Measurements from ENCODE around the gene PMEPA1. TPM values are rescaled to one million over a fixed set of nuclear protein-coding genes. Genes with fewer than 3 reads are reported as not detected.

Gene PMEPA1
- total and polyA plus RNA-seq, 4 donors = 0.61 to 1.5 (median 1.1) TPM

DNA sequence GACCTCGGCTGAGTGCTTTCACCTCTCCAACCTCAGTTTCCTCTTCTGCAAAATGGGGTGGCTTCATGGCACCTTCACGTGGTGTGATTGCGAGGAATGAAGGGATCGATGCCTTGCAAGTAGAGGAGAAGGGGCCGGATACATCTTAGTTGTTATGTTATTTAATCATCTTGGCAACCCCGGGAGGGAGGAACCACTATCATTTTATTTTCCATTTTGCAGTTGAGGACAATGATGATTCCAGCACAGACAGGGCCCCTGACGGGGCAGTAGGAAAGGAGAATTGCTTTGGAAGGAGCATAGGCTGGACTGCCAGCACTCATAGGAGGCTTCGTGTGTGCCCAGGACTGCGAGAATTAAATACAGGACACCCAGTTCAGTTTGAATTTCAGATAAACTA lies 2.5 kb upstream of the PMEPA1 start (continued):
- TF ChIP-seq ZBTB33 (IDR thresholded peaks at IDR 0.05) = no peak
- TF ChIP-seq REST (IDR thresholded peaks at IDR 0.05) = no peak

GRCh38 chr20:57711826-57712225 lies 2.0 kb upstream of the PMEPA1 start:
- Histone ChIP-seq H3K4me1 (ENCODE audit: control insufficient read depth in 4 of 4, insufficient read depth in 4 of 4, low read length in 3 of 4) (peaks cover 0 to 11% (median 8%) of the 10 kb centered on the region in 4 donors), H3K9ac (ENCODE audit: low read depth in 1 of 2, low read length in 2 of 2) (no peak overlapping the region), H3K4me3 (ENCODE audit: low read depth in 1 of 3, low read length in 3 of 3) (no peak overlapping the region), H3K9me3 (ENCODE audit: control insufficient read depth in 4 of 4, low read length in 3 of 4) (no peaks in the 10 kb centered on the region), H3K27me3 (ENCODE audit: control insufficient read depth in 4 of 4, insufficient read depth in 4 of 4, low read length in 3 of 4) (peaks cover 0 to 18% (median 4%) of the 10 kb centered on the region in 4 donors), H3K27ac (ENCODE audit: low read depth in 1 of 2, low read length in 2 of 2) (no peak overlapping the region), H3K36me3 (ENCODE audit: control insufficient read depth in 4 of 4, insufficient read depth in 3 of 4, low read depth in 1 of 4, low read length in 3 of 4) (no peaks in the 10 kb centered on the region)
- TF ChIP-seq, protein P1, sequence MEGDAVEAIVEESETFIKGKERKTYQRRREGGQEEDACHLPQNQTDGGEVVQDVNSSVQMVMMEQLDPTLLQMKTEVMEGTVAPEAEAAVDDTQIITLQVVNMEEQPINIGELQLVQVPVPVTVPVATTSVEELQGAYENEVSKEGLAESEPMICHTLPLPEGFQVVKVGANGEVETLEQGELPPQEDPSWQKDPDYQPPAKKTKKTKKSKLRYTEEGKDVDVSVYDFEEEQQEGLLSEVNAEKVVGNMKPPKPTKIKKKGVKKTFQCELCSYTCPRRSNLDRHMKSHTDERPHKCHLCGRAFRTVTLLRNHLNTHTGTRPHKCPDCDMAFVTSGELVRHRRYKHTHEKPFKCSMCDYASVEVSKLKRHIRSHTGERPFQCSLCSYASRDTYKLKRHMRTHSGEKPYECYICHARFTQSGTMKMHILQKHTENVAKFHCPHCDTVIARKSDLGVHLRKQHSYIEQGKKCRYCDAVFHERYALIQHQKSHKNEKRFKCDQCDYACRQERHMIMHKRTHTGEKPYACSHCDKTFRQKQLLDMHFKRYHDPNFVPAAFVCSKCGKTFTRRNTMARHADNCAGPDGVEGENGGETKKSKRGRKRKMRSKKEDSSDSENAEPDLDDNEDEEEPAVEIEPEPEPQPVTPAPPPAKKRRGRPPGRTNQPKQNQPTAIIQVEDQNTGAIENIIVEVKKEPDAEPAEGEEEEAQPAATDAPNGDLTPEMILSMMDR (IDR thresholded peaks at IDR 0.05; ENCODE audit: low read depth, low read length, missing input control) = no peak
- no peak for TF ChIP-seq ZBTB33 (IDR thresholded peaks at IDR 0.05)
- TF ChIP-seq, protein P2, sequence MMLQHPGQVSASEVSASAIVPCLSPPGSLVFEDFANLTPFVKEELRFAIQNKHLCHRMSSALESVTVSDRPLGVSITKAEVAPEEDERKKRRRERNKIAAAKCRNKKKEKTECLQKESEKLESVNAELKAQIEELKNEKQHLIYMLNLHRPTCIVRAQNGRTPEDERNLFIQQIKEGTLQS (IDR thresholded peaks at IDR 0.05) = no peak
- TF ChIP-seq, protein P3, sequence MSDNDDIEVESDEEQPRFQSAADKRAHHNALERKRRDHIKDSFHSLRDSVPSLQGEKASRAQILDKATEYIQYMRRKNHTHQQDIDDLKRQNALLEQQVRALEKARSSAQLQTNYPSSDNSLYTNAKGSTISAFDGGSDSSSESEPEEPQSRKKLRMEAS (IDR thresholded peaks at IDR 0.05) = no peak
- no peak for TF ChIP-seq RAD21 (IDR thresholded peaks at IDR 0.05)
- TF ChIP-seq FOXA1 (IDR thresholded peaks at IDR 0.05) = no peak
- TF ChIP-seq JUND (IDR thresholded peaks at IDR 0.05) = no peak
- 47% methylated on average over 7 of the region's 7 CpGs for WGBS
- DNase-seq (ENCODE audit: low spot score) = no peak

- H3K4me3 ChIP-seq (ENCODE audit: low read depth in 1 of 3, low read length in 3 of 3) = no peak overlapping the region
- no peak overlapping the region for H3K27ac ChIP-seq (ENCODE audit: low read depth in 1 of 2, low read length in 2 of 2)
- H3K27me3 ChIP-seq (ENCODE audit: control insufficient read depth in 4 of 4, insufficient read depth in 4 of 4, low read length in 3 of 4) = peaks cover 0 to 21% (median 4%) of the 10 kb centered on the region in 4 donors
- WGBS = 70% methylated on average over 8 of the region's 8 CpGs
- no peak overlapping the region for H3K9ac ChIP-seq (ENCODE audit: low read depth in 1 of 2, low read length in 2 of 2)
- H3K4me1 ChIP-seq (ENCODE audit: control insufficient read depth in 4 of 4, insufficient read depth in 4 of 4, low read length in 3 of 4) = peaks cover 0 to 11% (median 8%) of the 10 kb centered on the region in 4 donors
- H3K9me3 ChIP-seq (ENCODE audit: control insufficient read depth in 4 of 4, low read length in 3 of 4) = no peaks in the 10 kb centered on the region
- no peak for DNase-seq (ENCODE audit: low spot score)
- H3K36me3 ChIP-seq (ENCODE audit: control insufficient read depth in 4 of 4, insufficient read depth in 3 of 4, low read depth in 1 of 4, low read length in 3 of 4) = no peaks in the 10 kb centered on the region
- no peak for TF ChIP-seq ZBTB33 (IDR thresholded peaks at IDR 0.05)
- no peak for TF ChIP-seq NR2F2 (IDR thresholded peaks at IDR 0.05)
- no peak for TF ChIP-seq FOXA1 (IDR thresholded peaks at IDR 0.05)
- TF ChIP-seq, protein P1 (IDR thresholded peaks at IDR 0.05; ENCODE audit: low read depth, low read length, missing input control) = no peak
- TF ChIP-seq RAD21 (IDR thresholded peaks at IDR 0.05) = no peak
- TF ChIP-seq JUND (IDR thresholded peaks at IDR 0.05) = no peak
- no peak for TF ChIP-seq RXRA (IDR thresholded peaks at IDR 0.05)
- TF ChIP-seq EGR1 (IDR thresholded peaks at IDR 0.05; ENCODE audit: low read depth in 2 of 2) = no peak
- no peak for TF ChIP-seq HNF4G (IDR thresholded peaks at IDR 0.05)
- TF ChIP-seq, protein P3 (IDR thresholded peaks at IDR 0.05) = no peak
- TF ChIP-seq, protein P2 (IDR thresholded peaks at IDR 0.05) = no peak
Measured at GRCh38 chr20:57711311-57711712, 1.5 kb upstream of the PMEPA1 start.
